ENCODE measurements around the gene PCLO.
"Not testable (repeated sequence)": the region's sequence is repeated elsewhere in the genome, so short reads cannot be mapped to it uniquely, and the experiment has no call there.

DNA sequence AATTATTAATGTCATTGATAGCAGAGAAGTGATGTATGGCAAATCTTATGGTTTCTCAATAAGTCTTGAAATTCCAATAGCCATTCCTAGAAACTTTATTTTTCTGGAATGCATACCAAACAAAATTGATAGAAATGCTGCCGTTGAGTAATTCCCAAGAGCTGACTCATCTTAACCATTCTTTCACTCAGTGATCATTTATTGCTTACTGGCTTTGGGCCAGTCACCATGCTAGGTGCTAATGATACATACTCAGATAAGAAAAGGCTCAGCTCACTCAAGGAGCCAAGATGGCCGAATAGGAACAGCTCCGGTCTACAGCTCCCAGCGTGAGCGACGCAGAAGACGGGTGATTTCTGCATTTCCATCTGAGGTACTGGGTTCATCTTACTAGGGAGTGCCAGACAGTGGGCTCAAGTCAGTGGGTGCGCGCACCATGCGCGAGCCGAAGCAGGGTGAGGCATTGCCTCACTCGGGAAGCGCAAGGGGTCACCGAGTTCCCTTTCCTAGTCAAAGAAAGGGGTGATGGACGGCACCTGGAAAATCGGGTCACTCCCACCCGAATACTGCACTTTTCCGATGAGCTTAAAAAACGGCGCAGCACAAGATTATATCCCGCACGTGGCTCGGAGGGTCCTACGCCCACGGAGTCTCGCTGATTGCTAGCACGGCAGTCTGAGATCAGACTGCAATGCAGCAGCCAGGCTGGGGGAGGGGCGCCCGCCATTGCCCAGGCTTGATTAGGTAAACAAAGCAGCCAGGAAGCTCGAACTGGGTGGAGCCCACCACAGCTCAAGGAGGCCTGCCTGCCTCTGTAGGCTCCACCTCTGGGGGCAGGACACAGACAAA, 138.6 kb downstream of the PCLO start:
- TF ChIP-seq CTCF (optimal IDR thresholded peaks at IDR 0.05 in 1 of 3, IDR thresholded peaks at IDR 0.05 in 1 of 3, conservative IDR thresholded peaks at IDR 0.05 in 1 of 3; ENCODE audit: extremely low read depth in 1 of 3, insufficient read depth in 2 of 3, low read length in 3 of 3); EZH2 (IDR thresholded peaks at IDR 0.05; ENCODE audit: low read length): not testable (repeated sequence)

Data from keratinocyte (primary cell).